GM18873 (cell line): ENCODE measurements around the gene WASF3.

Experiments
- ATAC-seq: cut with Tn5 transposase; IDR thresholded peaks from one replicate; pipeline ENCODE4 v1.9.1; 2021; ENCODE audit warnings: mild to moderate bottlenecking, moderate library complexity, moderate number of reproducible peaks; ENCODE audit not compliant: unreplicated experiment, low FRiP score

The WASF3 gene

DNA sequence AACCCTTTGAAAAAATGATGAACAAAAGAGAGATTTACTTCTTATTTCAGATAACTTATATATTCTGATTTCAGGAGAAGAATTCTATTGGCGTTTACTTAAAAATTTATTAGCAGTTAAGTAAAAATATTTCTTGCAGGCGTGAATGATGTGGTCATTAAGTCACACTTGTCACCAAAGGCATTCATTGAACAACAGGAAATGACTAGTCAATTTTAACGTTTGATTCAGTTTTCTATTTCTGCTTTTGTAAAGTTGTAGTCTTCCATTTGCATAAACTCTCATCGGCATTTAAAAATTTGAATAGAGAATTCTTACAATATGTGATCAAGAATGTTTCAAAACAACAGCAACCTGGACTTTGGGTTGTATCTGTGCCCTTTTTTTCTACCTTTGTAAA lies 119.7 kb downstream of the WASF3 start:
- ATAC-seq = no peak

- ATAC-seq = no peak
These were observed 120.8 kb downstream of the WASF3 start for GRCh38 chr13:26678330-26678729.

- ATAC-seq = no peak
These were observed 121.3 kb downstream of the WASF3 start for GRCh38 chr13:26678796-26679195.

GRCh38 chr13:26679411-26680122 lies 122.1 kb downstream of the WASF3 start:
- no peak for ATAC-seq

DNA sequence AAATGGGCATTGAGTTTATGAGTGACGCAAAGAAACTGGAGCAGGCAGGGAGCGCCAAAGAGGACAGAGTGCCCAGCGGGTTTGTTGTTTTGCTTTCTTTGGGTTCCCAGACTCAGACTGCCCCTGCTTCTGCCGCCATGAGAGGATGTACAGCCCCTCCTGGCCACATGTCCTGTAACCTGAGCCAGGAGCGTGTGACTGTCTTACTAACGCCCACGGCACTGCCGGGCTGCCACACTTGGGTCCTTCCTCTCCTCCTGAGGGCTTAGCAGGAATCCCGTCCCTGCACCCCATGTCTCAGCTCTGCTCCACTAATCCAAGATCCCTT lies 122.6 kb downstream of the WASF3 start:
- ATAC-seq = no peak

GRCh38 chr13:26680572-26680971 lies 123.1 kb downstream of the WASF3 start:
- no peak for ATAC-seq

DNA sequence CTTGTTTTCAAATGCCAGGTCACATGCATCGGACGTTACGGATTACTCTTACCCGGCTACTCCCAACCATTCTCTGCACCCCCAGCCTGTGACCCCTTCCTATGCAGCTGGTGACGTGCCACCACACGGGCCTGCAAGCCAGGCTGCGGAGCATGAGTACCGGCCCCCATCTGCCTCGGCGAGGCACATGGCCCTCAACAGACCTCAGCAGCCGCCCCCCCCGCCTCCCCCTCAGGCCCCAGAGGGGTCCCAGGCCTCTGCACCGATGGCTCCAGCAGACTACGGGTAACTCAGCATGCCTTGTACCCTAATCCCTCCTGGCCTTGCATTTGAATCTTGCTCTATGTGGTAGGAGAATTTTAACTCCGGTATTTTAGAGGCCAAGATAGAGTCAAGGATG lies 123.6 kb downstream of the WASF3 start:
- ATAC-seq = no peak

DNA sequence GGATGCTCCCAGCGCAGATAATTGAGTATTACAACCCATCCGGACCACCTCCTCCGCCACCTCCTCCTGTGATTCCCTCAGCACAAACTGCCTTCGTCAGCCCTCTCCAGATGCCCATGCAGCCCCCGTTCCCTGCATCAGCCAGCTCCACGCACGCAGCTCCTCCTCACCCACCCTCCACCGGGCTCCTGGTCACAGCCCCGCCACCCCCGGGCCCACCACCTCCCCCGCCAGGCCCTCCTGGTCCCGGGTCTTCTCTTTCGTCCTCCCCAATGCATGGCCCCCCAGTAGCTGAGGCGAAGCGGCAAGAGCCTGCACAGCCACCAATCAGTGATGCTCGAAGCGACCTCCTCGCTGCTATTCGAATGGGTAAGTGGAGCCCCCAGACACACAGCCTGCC lies 125.1 kb downstream of the WASF3 start:
- no peak for ATAC-seq

DNA sequence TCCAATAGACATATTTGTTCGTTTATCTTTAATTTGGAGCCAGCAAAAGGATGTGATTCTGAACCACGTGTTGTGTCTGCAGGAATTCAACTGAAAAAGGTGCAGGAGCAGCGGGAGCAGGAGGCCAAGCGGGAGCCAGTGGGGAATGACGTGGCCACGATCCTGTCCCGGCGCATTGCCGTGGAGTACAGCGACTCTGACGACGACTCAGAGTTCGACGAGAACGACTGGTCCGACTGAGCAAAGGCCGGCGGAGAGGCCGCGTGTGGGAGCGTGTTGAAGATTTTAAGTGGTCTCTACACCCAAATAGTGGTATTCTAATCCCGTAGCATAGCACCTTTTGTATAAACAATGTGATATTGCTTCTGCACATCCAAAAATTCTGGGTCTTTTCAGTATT lies 128.1 kb downstream of the WASF3 start:
- ATAC-seq = no peak

DNA sequence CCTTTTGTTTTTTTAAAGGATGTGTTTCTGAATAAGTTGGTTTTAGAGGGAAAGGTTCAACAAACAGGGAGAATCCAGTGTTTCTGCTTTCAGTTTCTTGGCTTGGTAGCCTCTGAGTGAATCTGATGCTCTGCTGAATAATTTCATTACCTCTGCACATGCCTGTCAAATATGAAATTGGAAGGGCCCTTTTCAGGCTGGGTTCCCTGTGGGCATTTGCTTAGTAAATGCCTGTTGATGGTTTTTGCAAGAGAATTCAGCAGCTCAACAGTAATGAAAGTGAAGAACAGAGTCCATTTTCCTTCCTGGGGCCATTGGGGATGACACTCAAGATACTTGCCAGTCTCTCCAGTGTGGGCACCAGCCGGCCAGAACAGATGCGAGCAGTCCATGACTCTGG lies 128.8 kb downstream of the WASF3 start:
- no peak for ATAC-seq

GRCh38 chr13:26688286-26688685 lies 130.8 kb downstream of the WASF3 start:
- no peak for ATAC-seq

- ATAC-seq = no peak
These were observed 131.5 kb downstream of the WASF3 start for GRCh38 chr13:26688980-26689379.

DNA sequence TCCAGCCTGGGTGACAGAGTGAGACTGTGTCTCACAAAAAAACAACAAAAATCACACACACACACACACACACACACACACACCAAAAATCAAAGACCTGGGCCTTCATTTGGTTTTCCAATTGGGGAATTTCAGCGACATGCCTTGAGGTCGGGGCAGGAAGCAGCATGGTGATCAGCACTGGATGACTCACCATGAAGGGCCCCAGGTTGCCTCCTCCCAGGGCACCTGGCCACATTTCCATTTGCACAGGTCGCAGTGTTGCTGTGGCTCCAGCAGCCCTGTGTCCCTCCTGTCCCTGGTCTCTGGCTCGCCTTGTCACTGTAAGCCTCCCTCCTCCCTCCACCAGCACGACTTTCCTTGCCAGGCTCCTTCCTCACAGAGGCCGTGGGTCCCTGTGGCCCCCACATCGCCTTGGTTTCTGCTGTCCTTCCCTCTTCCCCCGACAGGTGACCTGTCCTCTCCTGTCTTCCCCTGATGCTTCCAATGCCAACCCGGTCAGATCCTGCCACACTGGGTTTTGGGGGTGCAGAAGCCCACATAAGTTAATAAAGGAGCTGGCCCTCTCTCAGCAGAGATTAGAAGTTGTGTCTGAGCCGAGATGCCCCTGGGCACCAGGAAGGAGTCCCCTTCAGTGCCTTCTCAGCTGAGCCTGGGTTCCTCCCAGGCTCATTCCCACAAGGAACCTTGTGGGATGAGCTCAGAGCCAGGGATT lies 136.4 kb downstream of the WASF3 start:
- no peak for ATAC-seq

DNA sequence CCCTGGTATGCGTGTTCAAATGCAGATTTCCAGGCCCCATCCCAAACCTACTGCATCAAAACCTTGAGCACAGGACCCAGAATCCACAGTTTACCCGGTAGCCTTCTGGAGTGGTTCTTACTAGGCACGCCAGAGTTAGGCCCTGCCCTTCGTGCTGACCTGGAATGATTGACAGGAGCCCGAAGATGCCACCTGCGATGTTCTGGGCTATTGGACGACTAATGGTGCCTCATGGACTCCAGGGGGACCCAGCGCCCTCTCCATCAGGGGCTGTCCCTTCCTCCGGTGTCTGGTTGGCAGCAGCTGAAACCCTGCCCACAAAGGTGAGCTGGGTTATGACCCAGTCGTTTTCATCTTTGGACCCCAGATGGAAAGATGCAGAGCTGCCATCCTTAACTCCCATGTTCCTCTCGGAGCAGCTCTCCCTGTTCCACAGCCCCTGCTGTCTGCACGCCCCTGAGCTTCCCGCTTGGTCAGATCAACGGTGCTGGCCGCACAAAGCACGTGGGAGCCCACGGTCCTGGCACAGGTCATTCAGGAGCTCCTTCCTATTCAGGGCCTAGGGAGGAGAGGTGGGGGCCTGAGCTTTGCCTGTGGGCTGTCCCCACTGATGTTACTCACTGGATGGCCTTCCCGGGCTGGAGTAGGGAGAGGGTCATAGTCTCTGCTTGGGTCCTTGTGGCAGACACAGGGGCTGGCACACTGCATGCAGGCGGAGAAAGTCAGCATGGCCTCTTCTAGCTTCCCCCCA lies 137.3 kb downstream of the WASF3 start:
- no peak for ATAC-seq

GRCh38 chr13:26695360-26695705 lies 137.8 kb downstream of the WASF3 start:
- no peak for ATAC-seq

- no peak for ATAC-seq
These were observed 138.4 kb downstream of the WASF3 start for GRCh38 chr13:26695891-26696311.

GRCh38 chr13:26697069-26697955 lies 139.8 kb downstream of the WASF3 start:
- no peak for ATAC-seq

GRCh38 chr13:26698392-26699196 lies 141.1 kb downstream of the WASF3 start:
- no peak for ATAC-seq

- ATAC-seq = no peak
These were observed 141.7 kb downstream of the WASF3 start for GRCh38 chr13:26699197-26699490.

GRCh38 chr13:26705536-26705935 lies 148.1 kb downstream of the WASF3 start:
- ATAC-seq = no peak
